HTR-8/SVneo (cell line): ENCODE results near the gene EBLN2.

Experiments
- DNase-seq: peaks from one replicate; pipeline ENCODE4 v3.0.0; 2011; ENCODE audit warnings: low spot score, mixed read lengths; ENCODE audit not compliant: insufficient read length
- FAIRE-seq: peaks from 2 replicates; lab custom pipeline; 2011; peaks lifted over from hg19 to GRCh38; lab: Jason Lieb, UNC

The EBLN2 gene

DNA sequence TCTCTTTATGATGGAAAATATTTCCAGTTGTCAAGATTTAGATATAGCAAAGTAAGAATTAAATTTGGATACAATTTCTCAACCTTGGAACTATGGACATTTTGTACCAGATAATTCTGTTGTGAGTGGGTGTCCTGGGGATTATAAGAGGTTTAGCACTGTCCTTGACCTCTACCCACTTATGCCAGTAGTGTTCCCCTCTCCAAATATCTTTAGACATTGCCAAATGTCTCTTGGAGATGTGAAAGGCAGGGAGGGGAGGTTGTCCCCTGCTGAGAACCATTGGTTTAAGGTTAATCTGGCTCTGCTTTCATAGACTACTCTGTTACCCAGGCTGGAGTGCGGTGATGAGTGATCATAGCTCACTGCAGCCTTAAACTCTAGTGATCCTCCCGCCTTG is at the start of gene EBLN2:
Gene EBLN2 (plus strand): TSS at position 244 of the 400 bp plus-strand sequence. CDS start 423 bp downstream, outside the sequence.
- FAIRE-seq: peak; percentile 68
- no peak for DNase-seq

DNA sequence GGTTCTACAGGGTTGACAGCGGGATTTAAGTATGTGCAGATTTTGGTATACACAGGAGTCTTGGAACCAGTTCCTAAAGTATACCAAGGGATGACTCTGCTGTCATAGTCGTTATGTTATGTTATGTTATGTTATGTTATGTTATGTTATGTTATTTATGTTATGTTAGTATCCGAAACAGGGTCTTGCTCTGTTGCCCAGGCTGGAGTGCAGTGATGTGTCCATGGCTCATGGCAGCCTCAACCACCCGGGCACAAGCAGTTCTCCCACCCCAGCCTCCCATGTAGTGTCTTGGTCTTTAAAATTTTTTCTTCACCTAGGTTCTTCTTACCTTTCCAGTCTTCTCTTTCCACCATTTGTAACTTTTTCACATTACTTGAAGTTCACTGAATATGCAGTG is 43.2 kb upstream of the EBLN2 start:
- no peak for FAIRE-seq
- DNase-seq: no peak

DNA sequence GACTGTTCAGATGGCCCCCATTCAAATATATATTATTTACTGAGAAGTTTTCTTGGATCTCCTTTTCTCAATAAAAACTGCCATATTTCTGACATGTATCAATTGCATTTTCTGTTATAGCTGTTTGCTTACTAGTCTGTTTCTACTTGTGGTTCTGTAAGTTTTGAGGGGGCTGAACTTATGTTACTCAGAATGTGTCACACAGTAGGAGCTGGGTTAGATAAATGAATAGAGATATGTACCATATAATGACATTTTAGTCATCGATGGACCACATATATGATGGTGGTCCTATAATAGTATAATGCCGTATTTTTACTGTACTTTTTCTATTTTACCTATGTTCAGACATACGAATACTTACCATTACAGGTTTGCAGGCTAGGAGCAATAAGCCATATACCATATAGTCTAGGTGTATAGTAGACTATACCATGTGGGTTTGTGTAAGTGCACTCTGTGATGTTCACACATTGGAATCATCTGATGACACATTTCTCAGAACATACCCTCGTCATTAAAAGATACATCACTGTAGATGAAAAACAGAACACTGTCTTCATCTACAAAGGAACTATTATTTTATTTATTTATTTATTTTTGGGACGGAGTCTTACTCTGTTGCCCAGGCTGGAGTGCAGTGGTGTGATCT is 42.5 kb upstream of the EBLN2 start:
- DNase-seq (no peak), FAIRE-seq (no peak)

DNA sequence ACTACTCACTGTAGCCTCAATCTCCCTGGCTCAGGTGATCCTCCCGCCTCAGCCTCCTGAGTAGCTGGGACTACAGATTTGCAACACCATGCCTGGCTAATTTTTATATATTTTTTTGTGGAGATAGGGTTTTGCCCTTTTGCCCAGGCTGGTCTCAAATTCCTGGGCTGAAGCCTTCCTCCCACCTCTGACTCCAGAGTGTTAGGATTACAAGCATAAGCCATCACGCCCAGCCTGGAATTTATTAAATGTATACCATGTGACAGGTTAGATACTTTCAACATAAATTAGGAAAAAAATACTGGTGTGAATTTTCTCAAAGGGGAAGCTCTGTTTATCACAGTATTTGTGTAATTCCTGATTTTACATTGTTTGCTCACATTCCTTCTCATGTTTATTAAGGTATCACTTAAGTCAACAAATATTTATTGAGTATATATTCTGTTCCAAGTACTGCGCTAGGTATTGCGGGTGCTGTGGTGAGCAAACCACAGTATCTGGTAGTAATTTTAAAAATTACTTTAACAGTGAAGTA is 40.1 kb upstream of the EBLN2 start:
- DNase-seq (no peak), FAIRE-seq (no peak)

DNA sequence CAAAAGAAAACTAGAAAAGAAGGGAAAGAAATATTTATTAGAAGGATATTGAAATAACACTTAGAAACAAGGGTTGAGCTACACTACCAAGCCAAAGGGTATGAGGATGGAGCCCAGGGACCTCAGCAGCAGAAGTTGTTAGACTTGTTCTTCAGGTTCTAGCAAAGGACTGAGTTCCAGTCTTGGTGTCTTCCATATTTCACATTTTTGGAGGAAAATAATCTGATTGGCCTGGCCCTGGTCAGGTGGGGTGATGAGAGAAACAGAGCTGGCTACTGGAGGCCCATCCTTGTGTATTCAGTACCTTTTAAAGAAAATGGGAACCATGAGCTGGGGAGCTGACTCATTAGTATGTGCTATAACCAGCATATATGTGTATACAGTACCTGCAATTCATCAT is 36.6 kb upstream of the EBLN2 start:
- FAIRE-seq: no peak

DNA sequence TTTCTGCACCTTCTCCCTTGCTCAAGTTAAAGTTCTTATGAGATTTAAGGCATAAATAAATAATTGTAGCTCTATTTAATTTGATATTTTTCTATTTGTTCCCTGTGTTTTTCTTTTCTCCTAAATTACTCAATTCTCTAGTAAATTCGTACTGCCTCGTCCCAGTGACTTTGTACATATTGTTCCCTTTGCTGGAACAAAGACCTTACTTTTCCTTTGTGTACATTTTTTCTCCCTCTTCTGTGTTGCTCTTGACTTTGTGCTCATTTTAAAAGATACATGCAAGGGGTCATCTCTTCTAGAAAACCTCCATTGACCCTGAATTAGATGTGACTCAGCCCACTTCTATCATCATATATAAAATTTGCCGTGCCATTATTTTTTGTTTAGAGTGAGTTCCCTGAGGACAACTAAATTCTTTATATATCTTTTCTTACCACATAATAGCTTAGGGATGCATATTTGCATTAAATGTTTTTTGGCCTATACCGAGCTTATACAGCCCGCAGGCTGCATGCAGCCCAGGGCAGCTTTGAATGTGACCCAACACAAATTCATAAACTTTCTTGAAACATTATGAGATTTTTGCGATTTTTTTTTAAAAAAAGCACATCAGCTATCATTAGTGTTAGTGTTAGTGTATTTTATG is 35.2 kb upstream of the EBLN2 start:
- DNase-seq (no peak), FAIRE-seq (no peak)

More for the DNA sequence above, 36.6 kb upstream of the EBLN2 start:
- DNase-seq: no peak

DNA sequence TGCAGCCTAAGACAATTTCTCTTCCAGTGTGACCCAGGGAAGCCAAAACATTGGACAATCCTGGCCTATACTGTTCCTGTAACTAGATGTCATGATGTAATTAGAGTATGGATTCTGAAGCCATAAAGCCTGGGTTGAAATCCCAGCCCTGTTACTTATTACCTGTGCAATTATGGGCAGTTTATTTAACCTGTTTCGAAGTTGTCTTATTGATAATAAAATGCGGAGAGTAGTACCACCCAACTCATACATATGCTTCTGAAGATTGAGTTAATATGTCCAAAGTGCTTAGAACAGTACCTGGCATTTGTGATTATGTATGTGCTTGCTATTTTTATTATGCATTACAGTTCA is 34.7 kb upstream of the EBLN2 start:
- no peak for FAIRE-seq
- no peak for DNase-seq

DNA sequence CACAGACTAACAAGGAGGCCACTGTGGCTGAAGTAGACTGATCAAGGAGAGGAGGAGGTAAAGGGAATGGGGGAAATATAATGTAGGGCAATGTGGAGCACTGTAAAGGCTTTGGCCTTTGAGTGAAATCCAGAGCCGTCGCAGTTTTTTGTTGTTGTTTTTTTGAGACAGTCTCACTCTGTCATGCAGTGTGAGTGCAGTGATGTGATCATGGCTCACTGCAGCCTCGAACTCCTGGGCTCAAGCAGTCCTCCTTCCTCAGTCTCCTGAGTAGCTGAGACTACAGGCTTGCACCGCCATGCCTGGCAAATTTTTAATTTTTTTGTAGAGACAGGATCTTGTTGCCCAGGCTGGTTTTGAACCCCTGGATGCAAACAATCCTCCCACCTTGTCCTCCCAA is 32.7 kb upstream of the EBLN2 start:
- FAIRE-seq: no peak

DNA sequence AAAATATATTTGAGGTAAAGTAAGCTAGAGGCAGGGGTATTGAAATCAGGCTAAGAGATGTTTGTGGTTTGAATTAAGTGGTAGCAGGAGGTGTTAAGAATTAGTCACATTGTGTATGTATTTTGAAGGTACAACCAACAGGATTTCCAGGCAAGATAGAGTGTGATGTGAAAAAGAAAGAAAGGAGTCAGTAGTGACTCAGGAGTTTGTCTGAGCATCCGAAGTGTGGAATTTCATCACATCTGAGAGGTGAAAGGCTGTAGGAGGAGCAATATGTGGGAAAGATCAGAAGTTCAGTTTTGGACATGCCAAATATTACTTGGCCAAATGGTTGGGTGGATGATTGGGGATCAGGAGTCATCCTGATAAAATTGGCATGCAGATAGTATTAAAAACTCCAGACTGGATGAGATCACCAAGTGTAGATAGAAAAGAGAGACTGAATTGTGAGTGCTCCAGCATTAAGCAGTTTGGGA is 32.1 kb upstream of the EBLN2 start:
- peak; percentile 48 for DNase-seq
- FAIRE-seq: peak; percentile 57

More for the DNA sequence above, 32.7 kb upstream of the EBLN2 start:
- no peak for DNase-seq

DNA sequence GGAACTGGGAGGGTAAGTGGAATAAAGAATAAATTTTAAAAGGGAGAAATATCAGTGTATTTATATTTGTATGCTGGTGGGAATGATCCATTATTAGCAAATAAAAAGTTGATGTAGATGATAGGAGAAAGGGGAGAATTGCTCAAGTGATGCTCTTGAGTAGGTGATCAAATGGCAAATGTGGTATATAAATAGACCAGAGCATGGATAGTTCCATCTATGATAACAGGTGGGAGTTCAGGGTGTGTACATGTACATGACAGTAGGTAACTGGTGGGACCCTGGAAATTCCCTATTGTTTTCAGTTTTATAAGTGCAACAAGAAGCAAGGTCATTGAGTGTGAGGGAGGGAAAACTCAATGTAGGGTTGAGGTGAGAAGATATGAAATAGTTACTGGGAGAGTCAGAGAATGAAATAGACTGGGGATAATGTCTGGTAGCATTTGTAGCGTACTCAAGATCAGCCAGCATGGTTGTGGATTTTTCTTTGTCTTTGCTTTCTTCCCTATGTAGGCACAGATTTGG is 31.3 kb upstream of the EBLN2 start:
- FAIRE-seq (no peak), DNase-seq (no peak)

DNA sequence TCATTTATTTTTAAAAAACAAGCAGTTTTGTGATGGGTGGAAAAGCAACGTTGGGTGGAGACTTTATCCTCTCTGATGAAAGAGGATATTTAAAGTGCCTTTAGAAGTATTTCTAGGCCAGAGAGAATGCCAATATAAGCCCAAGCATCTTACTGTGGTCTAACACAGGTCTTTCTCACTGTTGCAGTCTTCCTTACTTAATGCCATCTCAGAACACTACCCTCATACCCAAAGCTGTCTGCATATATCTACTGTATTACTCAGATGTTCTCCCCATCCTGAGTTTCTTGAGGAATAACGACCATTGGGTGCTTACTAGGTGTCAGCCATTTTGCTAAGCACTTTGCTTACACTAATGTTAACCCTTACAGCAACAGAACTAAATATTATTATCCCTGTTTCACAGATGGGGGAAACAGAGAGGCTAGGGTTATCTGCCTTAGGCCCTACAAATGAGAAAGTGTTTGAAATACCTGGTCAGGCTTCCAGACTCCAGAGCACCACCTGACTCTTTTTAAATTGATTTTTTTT is 29.8 kb upstream of the EBLN2 start:
- DNase-seq (no peak), FAIRE-seq (no peak)

DNA sequence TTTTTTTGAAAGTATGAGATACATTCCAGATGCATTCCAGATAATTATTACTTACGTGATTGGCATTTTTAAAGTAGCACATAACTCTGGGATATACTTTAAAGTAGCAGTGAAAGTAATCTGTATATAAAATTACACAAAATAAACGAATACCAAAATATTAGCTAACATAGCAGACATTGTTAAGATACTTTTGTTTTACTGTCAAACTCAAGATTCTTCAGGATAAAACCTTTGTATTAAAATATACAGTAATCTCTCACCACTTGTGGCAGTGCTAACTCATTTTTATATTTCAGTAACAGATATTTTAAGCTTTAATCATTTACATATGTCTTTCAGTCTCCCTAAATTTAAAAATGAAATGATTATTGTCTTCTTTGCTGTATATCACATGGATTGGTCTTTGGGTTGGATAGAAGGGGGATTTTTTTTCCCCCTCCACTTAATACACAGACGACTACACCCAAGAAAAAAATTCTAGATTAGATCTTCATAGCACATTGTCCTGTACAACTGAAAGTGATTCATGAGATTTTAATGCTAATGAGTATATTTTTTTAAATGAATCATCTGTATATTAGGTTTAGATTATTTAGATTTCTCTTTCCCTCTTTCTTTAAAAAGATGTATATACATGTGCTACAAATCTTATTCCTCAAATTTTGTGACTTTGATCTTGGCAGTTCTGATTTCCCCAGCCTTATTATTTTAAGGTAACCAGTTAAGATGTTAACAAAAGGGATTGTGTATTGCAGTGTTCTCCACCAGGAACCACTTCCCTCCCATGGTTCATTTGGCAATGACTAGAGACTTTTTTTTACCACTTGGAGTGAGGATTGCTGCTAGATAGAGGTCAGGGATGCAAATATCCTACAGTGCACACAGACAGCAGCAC is 24.5 kb upstream of the EBLN2 start:
- no peak for DNase-seq
- FAIRE-seq: no peak

DNA sequence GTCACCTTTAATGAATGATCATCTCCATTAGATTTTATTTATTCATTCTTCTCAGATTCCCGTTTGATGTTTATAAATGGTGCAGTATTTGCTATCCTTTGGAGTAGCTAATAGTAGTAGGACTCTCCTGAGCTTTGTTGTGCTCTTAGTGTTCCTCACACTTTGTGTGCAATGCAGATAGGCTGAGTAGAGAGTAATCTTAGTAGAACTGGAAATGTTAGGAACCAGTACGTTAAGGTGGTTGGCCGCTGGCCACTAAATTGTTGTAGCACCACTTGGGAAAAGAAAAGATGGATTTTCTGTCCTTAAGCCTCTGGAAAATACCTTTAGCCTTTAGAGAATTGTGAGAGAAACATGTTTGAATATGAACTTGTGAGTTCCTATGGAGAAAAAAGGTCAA is 19.9 kb upstream of the EBLN2 start:
- FAIRE-seq (no peak), DNase-seq (no peak)

DNA sequence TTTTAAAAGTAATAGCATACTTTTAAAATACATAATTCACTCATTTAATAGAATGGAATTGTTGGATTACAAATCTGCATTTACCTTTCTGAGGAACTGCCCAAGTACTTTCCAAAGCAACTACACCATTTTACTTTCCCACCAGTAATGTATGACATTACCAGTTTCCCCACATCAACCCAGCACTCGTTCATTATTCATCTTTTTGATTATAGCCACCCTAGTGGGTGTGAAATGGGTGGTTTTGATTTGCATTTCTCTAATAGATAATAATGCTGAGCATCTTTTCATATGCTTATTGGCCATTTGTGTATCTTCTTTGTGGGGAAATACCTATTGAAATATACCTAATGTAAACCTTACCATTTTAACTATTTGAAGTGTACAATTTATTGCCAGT is 18.0 kb upstream of the EBLN2 start:
- FAIRE-seq (no peak), DNase-seq (no peak)

DNA sequence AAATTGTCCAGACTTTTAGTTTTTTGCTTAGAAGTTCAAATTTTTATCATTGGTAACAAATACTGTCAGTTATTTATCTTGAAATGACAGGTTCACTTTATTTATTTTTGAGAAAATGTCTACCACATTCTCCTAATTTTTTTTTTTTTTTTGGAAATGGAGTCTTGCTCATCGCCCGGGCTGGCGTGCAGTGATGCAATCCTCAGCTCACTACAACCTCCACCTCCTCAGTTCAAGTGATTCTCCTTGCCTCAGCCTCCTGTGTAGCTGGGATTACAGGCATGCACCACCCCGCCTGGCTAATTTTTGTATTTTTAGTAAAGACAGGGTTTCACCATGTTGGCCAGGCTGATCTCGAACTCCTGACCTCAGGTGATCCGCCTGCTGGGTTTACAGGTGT is 16.1 kb upstream of the EBLN2 start:
- DNase-seq (no peak), FAIRE-seq (no peak)

DNA sequence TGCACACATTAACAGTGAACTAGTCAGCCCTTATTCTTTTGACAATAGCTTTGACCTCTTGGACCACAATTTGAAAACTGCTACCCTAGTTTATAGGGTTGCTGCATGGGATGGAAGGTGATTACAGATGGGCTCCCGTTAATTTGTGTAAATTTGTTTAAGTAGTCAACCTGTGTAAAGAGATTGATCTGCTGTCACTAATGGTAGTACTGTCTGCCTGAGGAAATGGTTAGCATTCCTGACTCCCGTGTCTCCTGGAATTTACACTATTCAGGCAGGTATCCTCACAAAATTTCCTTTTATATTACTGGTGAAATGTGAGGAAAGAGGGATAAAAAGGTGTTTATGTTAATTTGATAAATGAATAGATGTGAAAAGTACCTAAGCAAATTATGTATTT is 15.3 kb upstream of the EBLN2 start:
- FAIRE-seq: no peak
- no peak for DNase-seq

DNA sequence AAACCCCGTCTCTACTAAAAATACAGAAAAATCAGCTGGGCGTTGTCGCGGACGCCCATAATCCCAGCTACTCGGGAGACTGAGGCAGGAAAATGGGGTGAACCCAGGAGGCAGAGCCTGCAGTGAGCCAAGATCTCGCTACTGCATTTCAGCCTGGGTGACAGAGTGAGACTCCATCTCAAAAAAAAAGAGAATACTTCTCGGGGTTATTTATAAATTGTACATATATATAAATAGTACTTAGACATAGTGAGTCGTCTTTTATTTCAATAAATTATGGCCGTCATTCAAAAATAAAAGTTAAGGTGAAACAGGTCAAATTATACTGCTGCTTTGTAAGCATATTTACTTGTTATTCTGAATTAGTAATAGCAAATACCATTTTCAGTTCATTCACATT is 12.1 kb upstream of the EBLN2 start:
- DNase-seq: no peak
- FAIRE-seq: no peak

DNA sequence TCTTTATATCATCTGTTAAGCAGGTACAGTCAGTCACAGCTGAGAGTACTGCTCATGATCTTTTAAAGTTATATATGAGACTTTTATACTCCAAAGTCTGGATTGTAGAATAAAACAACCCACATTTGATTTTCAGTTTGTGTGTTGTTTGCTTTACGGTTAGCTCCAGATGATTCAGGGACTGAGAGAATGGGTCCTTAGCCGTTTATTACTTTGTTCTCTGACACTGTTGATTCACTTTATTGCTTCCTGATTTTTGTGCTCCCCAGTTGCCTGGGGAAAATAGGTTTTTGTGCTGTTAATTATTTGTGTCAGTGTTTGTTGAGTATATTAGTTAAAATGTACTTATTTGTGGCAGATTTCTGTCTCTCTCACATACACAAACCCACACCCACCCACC is 8.6 kb upstream of the EBLN2 start:
- FAIRE-seq: no peak
- no peak for DNase-seq

DNA sequence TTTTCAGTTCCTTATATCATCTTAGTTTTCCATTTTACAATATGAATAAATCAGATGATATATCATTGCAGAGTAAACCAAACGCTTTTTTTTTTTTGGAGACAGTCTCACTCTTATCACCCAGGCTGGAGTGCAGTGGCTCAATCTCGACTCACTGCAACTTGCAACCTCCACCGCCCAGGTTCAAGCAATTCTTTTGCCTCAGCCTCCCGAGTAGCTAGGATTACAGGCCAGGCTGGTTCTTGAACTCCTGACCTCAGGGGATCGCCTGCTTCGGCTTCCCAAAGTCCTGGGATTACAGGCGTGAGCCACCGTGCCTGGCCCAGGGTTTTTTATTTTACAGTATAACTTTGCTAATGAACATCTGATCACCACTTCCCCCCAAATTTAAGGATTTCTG is 5.9 kb upstream of the EBLN2 start:
- FAIRE-seq: no peak

More for the DNA sequence above, 5.9 kb upstream of the EBLN2 start:
- no peak for DNase-seq
